Panc1 (cell line): ENCODE data around the gene SEC31A. TPM values are rescaled to one million over a fixed set of nuclear protein-coding genes. Genes with fewer than 3 reads are reported as not detected.

Experiments
- ATAC-seq: fragments of 200-7000 bp; cut with Tn5 transposase; 2 replicates; pipeline ENCODE4 v1.9.1; 2020; ENCODE audit warnings: mild to moderate bottlenecking, moderate library complexity
- BruUV-seq: library from RNA; stranded (reverse); fragments of 400-500 nt; replicated peaks from 2 replicates; lab custom pipeline; 2021; lab: Mats Ljungman, UMichigan
- CTCF ChIA-PET: fragments of 300-600 bp; sonication (Branson Sonifier 250); formaldehyde crosslinking; loops from one replicate; lab custom pipeline; 2022; ENCODE audit warnings: antibody characterized with exemption; lab: Charles Lee
- POLR2A ChIA-PET: fragments of 300-600 bp; sonication (Branson Sonifier 250); formaldehyde crosslinking; loops from one replicate; lab custom pipeline; 2022; ENCODE audit warnings: antibody characterized with exemption; lab: Charles Lee
- DNase-seq: peaks from one replicate; pipeline ENCODE4 v3.0.0-alpha.2; 2010; ENCODE audit warnings: low read depth, low spot score
- H3K27ac ChIP-seq: 2 replicates; pipeline ENCODE4 v1.5.1; 2011; ENCODE audit warnings: mild to moderate bottlenecking, low read length, inconsistent platforms
- H3K27me3 ChIP-seq: fragments of 200-500 bp; sonication (Bioruptor generic); 2 replicates; pipeline ENCODE4 v1.6.0; 2014; ENCODE audit warnings: low read length, inconsistent platforms; ENCODE audit not compliant: control insufficient read depth, insufficient read depth
- H3K36me3 ChIP-seq: fragments of 200-500 bp; sonication (Bioruptor generic); 2 replicates; pipeline ENCODE4 v1.5.1; 2014; ENCODE audit warnings: inconsistent platforms, mild to moderate bottlenecking, low read length, moderate library complexity; ENCODE audit not compliant: control insufficient read depth, insufficient read depth
- H3K4me1 ChIP-seq: 2 replicates; pipeline ENCODE4 v1.5.1; 2011; ENCODE audit warnings: inconsistent platforms, mild to moderate bottlenecking, low read length, moderate library complexity; ENCODE audit not compliant: control insufficient read depth, insufficient read depth
- H3K4me3 ChIP-seq, 2 experiments: 2 replicates each; pipeline ENCODE4 v1.5.1; 2011 to 2012; ENCODE audit warnings: low read depth in 2 of 2, low read length in 2 of 2, mild to moderate bottlenecking in 2 of 2, inconsistent platforms in 1 of 2, moderate library complexity in 1 of 2
- H3K9me3 ChIP-seq: fragments of 200-500 bp; sonication (Bioruptor generic); 2 replicates; pipeline ENCODE4 v1.5.1; 2014; ENCODE audit warnings: low read depth, mild to moderate bottlenecking, inconsistent platforms, low read length, moderate library complexity; ENCODE audit not compliant: control insufficient read depth, insufficient read depth
- POLR2AphosphoS5 ChIP-seq: IDR thresholded peaks from 2 replicates; pipeline ENCODE4 v1.6.1; 2012; ENCODE audit warnings: mild to moderate bottlenecking, low read depth, low read length, moderate library complexity
- REST ChIP-seq, 2 experiments: IDR thresholded peaks; 2 replicates each; pipeline ENCODE4 v1.6.1; 2011 to 2012; ENCODE audit warnings: low read depth in 2 of 2, control low read depth in 1 of 2, low read length in 1 of 2, mild to moderate bottlenecking in 1 of 2, moderate library complexity in 1 of 2; ENCODE audit not compliant: insufficient read depth in 1 of 2
- SIN3A ChIP-seq: IDR thresholded peaks from 2 replicates; pipeline ENCODE4 v1.6.1; 2012; ENCODE audit warnings: low read depth, mild to moderate bottlenecking, low read length, moderate library complexity, borderline replicate concordance; ENCODE audit not compliant: insufficient read depth
- TCF7L2 ChIP-seq: IDR thresholded peaks from 2 replicates; pipeline ENCODE4 v1.6.1; 2011; ENCODE audit warnings: mild to moderate bottlenecking, low read depth, low read length, inconsistent platforms
- in situ Hi-C: cut with HindIII; loops from 2 replicates; pipeline ENCODE4 v1.10.0; 2016; ENCODE audit warnings: low sequenced_read_pairs, low pct_unique_long_range_greater_than_20kb
- intact Hi-C: fragments of 100-400 bp; cut with micrococcal nuclease; formaldehyde crosslinking; loops from one replicate; pipeline ENCODE4 v1.10.0; 2022; ENCODE audit not compliant: unreplicated experiment
- total RNA-seq: library from RNA; stranded (reverse); gene quantifications from one replicate; pipeline ENCODE4 v1.2.1, GENCODE V29; 2021; ENCODE audit not compliant: unreplicated experiment
- TF ChIP-seq, protein P1 (sequence below): fragments of 450-650 bp; IDR thresholded peaks from 2 replicates; pipeline ENCODE4 v1.5.1; 2017; ENCODE audit warnings: mild to moderate bottlenecking

The SEC31A gene
- total RNA-seq, 1 experiment from 2014 or later = 107 TPM

DNA sequence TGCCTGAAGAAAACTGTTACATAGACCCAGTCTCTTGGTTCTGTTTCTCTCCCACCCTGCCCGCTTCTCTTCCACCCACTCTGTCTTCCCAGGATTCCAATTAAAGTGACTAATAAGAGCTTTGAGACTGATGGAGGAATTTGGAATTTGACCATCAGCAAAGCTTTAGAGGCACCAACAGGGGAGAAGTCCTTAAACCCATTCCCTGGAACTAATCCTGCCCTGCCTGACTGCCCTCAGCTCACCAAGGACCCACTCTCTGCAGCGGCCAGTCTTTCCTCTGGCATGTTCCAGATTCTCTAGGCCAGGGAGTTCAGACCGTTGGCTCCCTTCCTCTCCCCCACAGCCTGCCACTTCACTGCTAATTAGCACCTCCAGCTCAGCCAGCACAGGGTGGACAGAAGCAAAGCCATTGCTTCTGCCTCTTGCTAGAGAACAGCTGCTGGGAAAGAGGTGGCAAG is 116.2 kb downstream of the SEC31A start:
- intact Hi-C loops (no loop called here), in situ Hi-C loops (no loop called here)
- no peak for DNase-seq
- Histone ChIP-seq H3K4me1 (no peaks in the 10 kb centered on the region), H3K36me3 (no peaks in the 10 kb centered on the region), H3K9me3 (no peaks in the 10 kb centered on the region), H3K27me3 (no peaks in the 10 kb centered on the region), H3K4me3 (no peak overlapping the region), H3K27ac (no peak overlapping the region)
- ChIA-PET POLR2A (no interaction called here), CTCF (interaction anchor here (0.9 kb wide), 1 partner anchor 25 kb away, joined by 3 read pairs; no protein-coding TSS in a partner anchor)
- TF ChIP-seq TCF7L2 (no peak), REST (IDR thresholded peaks at IDR 0.05; ENCODE audit: insufficient read depth in 1 of 2, low read depth in 2 of 2, low read length in 1 of 2) (no peak), SIN3A (no peak), POLR2AphosphoS5 (no peak)
- TF ChIP-seq, protein P1, sequence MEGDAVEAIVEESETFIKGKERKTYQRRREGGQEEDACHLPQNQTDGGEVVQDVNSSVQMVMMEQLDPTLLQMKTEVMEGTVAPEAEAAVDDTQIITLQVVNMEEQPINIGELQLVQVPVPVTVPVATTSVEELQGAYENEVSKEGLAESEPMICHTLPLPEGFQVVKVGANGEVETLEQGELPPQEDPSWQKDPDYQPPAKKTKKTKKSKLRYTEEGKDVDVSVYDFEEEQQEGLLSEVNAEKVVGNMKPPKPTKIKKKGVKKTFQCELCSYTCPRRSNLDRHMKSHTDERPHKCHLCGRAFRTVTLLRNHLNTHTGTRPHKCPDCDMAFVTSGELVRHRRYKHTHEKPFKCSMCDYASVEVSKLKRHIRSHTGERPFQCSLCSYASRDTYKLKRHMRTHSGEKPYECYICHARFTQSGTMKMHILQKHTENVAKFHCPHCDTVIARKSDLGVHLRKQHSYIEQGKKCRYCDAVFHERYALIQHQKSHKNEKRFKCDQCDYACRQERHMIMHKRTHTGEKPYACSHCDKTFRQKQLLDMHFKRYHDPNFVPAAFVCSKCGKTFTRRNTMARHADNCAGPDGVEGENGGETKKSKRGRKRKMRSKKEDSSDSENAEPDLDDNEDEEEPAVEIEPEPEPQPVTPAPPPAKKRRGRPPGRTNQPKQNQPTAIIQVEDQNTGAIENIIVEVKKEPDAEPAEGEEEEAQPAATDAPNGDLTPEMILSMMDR = no peak
- no TSS peak for BruUV-seq
- ATAC-seq = no peak

DNA sequence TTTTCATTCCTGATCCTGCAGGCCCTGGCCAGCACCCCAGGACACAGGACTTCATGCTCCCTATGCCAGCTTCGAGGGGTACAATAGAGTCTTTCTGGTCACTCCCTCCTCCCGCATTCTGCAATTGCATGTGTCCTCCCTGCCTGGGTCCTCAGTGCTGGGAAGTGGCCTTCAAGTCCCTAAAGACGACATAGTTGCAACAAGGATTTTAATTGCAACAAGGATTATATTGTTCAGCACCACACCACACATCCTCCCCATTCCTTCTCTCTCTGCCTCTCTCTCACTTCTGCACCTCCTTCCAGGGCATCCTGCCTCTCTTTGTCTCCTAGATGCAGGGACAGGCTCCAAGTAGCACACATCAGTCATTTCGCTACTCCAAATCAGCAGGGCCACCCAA is 117.9 kb downstream of the SEC31A start:
- POLR2A ChIA-PET = no interaction called here
- intact Hi-C loops = no loop called here
- BruUV-seq = no TSS peak
- no peaks in the 10 kb centered on the region for H3K36me3 ChIP-seq
- H3K27ac ChIP-seq = no peak overlapping the region
- in situ Hi-C loops = no loop called here
- no peak overlapping the region for H3K4me3 ChIP-seq
- TF ChIP-seq SIN3A (no peak), REST (IDR thresholded peaks at IDR 0.05; ENCODE audit: insufficient read depth in 1 of 2, low read depth in 2 of 2, low read length in 1 of 2) (no peak), POLR2AphosphoS5 (no peak), TCF7L2 (no peak)
- TF ChIP-seq, protein P1 = no peak
- DNase-seq = no peak
- no peaks in the 10 kb centered on the region for H3K4me1 ChIP-seq
- no peaks in the 10 kb centered on the region for H3K27me3 ChIP-seq
- no peaks in the 10 kb centered on the region for H3K9me3 ChIP-seq
- no peak for ATAC-seq
- CTCF ChIA-PET = no interaction called here
